Left renal cortex interstitium (tissue), 4 donors: ENCODE results near the gene CNDP1. TPM values are rescaled to one million over a fixed set of nuclear protein-coding genes. Genes with fewer than 3 reads are reported as not detected.
"Not testable (repeated sequence)": the region's sequence is repeated elsewhere in the genome, so short reads cannot be mapped to it uniquely, and the experiment has no call there.

Experiments
- DNase-seq, 4 donors: peaks; one replicate each; pipeline ENCODE4 v3.0.0-alpha.2; 2013; ENCODE audit warnings: low read depth in 4 of 4, low spot score in 2 of 4, missing footprints in 1 of 4
- polyA plus RNA-seq, 4 donors: library from polyadenylated mRNA; unstranded; fragments of 120-200 nt; gene quantifications; one replicate each; pipeline ENCODE4 v1.2.1, GENCODE V29; 2013; ENCODE audit not compliant: insufficient read length in 4 of 4

Gene CNDP1
- 1 to 10 TPM in 3 of 4 donors, under 1 TPM in 1; 0.91 to 1.8 (median 1.4) TPM for polyA plus RNA-seq

- no peak for DNase-seq
Measured at GRCh38 chr18:74534150-74534969, at the start of gene CNDP1. Gene CNDP1 (plus strand): TSS chr18:74534500. CDS start chr18:74534668, 168 bp downstream.

GRCh38 chr18:74486119-74486849 lies 48.0 kb upstream of the CNDP1 start:
- DNase-seq: no peak

GRCh38 chr18:74488354-74488753 lies 45.9 kb upstream of the CNDP1 start:
- no peak for DNase-seq

GRCh38 chr18:74488864-74489263 lies 45.4 kb upstream of the CNDP1 start:
- no peak for DNase-seq

GRCh38 chr18:74489676-74490075 lies 44.6 kb upstream of the CNDP1 start:
- DNase-seq: no peak

GRCh38 chr18:74492259-74492658 lies 42.0 kb upstream of the CNDP1 start:
- no peak for DNase-seq

GRCh38 chr18:74493689-74494088 lies 40.6 kb upstream of the CNDP1 start:
- DNase-seq: no peak

- no peak for DNase-seq
Measured at GRCh38 chr18:74494514-74494913, 39.8 kb upstream of the CNDP1 start.

GRCh38 chr18:74495581-74496507 lies 38.5 kb upstream of the CNDP1 start, which contains the start of gene CNDP2:
Gene CNDP2 (plus strand): TSS chr18:74496363. CDS start chr18:74499974, 3,611 bp downstream.
- peak; percentile 94 to 99 (median 98) for DNase-seq

- DNase-seq: no peak
Measured at GRCh38 chr18:74496508-74497323, 37.6 kb upstream of the CNDP1 start.

- no peak for DNase-seq
Measured at GRCh38 chr18:74497324-74497676, 37.0 kb upstream of the CNDP1 start.

- DNase-seq: no peak
Measured at GRCh38 chr18:74497778-74498177, 36.5 kb upstream of the CNDP1 start.

- DNase-seq: no peak
Measured at GRCh38 chr18:74498712-74499627, 35.3 kb upstream of the CNDP1 start.

GRCh38 chr18:74499633-74500032 lies 34.7 kb upstream of the CNDP1 start:
- no peak for DNase-seq

- DNase-seq: no peak
Measured at GRCh38 chr18:74500372-74500771, 33.9 kb upstream of the CNDP1 start.

GRCh38 chr18:74500774-74501173 lies 33.5 kb upstream of the CNDP1 start:
- DNase-seq: not testable (repeated sequence)

- DNase-seq: no peak
Measured at GRCh38 chr18:74501386-74501785, 32.9 kb upstream of the CNDP1 start.

GRCh38 chr18:74503137-74503536 lies 31.2 kb upstream of the CNDP1 start:
- no peak for DNase-seq

GRCh38 chr18:74505776-74506175 lies 28.5 kb upstream of the CNDP1 start:
- DNase-seq: no peak
